Measurements from ENCODE around the gene MAGEA9.
"Not testable (repeated sequence)": the region's sequence is repeated elsewhere in the genome, so short reads cannot be mapped to it uniquely, and the experiment has no call there.

Gene MAGEA9

GRCh38 chrX:149781727-149782126 is at the start of gene MAGEA9:
Gene MAGEA9 (plus strand): TSS chrX:149781930. CDS start chrX:149786211, 4,281 bp downstream.
- not testable (repeated sequence) for DNase-seq (ENCODE audit: low spot score)

GRCh38 chrX:149742269-149742668 is 39.5 kb upstream of the MAGEA9 start:
- DNase-seq (ENCODE audit: low spot score) = not testable (repeated sequence)

GRCh38 chrX:149746390-149747007 is 35.2 kb upstream of the MAGEA9 start:
- not testable (repeated sequence) for DNase-seq (ENCODE audit: low spot score)

- DNase-seq (ENCODE audit: low spot score) = no peak
These were observed 24.3 kb upstream of the MAGEA9 start for GRCh38 chrX:149757206-149758067.

- no peak for DNase-seq (ENCODE audit: low spot score)
These were observed 23.5 kb upstream of the MAGEA9 start for GRCh38 chrX:149758068-149758714.

GRCh38 chrX:149758715-149759078 is 23.0 kb upstream of the MAGEA9 start:
- not testable (repeated sequence) for DNase-seq (ENCODE audit: low spot score)

GRCh38 chrX:149759824-149760223 is 21.9 kb upstream of the MAGEA9 start:
- no peak for DNase-seq (ENCODE audit: low spot score)

GRCh38 chrX:149760965-149761364 is 20.8 kb upstream of the MAGEA9 start:
- no peak for DNase-seq (ENCODE audit: low spot score)

- not testable (repeated sequence) for DNase-seq (ENCODE audit: low spot score)
These were observed 19.7 kb upstream of the MAGEA9 start for GRCh38 chrX:149761858-149762674.

- DNase-seq (ENCODE audit: low spot score) = no peak
These were observed 18.8 kb upstream of the MAGEA9 start for GRCh38 chrX:149762696-149763614.

GRCh38 chrX:149770344-149770743 is 11.4 kb upstream of the MAGEA9 start:
- DNase-seq (ENCODE audit: low spot score) = not testable (repeated sequence)

GRCh38 chrX:149773026-149773425 is 8.7 kb upstream of the MAGEA9 start:
- not testable (repeated sequence) for DNase-seq (ENCODE audit: low spot score)

- DNase-seq (ENCODE audit: low spot score) = not testable (repeated sequence)
These were observed 8.0 kb upstream of the MAGEA9 start, which contains the start of gene HSFX1 for GRCh38 chrX:149773768-149774167. Gene HSFX1 (plus strand): TSS chrX:149774068. CDS start chrX:149774682, 614 bp downstream.

- DNase-seq (ENCODE audit: low spot score) = not testable (repeated sequence)
These were observed 3.7 kb upstream of the MAGEA9 start for GRCh38 chrX:149777999-149778398.

- DNase-seq (ENCODE audit: low spot score) = not testable (repeated sequence)
These were observed 13.8 kb downstream of the MAGEA9 start for GRCh38 chrX:149795531-149795930.

- DNase-seq (ENCODE audit: low spot score) = no peak
These were observed 17.5 kb downstream of the MAGEA9 start for GRCh38 chrX:149799095-149799714.

GRCh38 chrX:149799938-149800337 is 18.2 kb downstream of the MAGEA9 start:
- no peak for DNase-seq (ENCODE audit: low spot score)

- no peak for DNase-seq (ENCODE audit: low spot score)
These were observed 21.8 kb downstream of the MAGEA9 start for GRCh38 chrX:149803458-149804062.

- DNase-seq (ENCODE audit: low spot score) = no peak
These were observed 22.4 kb downstream of the MAGEA9 start for GRCh38 chrX:149804102-149804501.
